Measurements from ENCODE around the gene DUSP15.

GRCh38 chr20:31838646-31839292, 31.6 kb downstream of the DUSP15 start:
- TF ChIP-seq POLR2A (IDR thresholded peaks at IDR 0.05; ENCODE audit: low read length) (no peak), GATA1 (IDR thresholded peaks at IDR 0.05; ENCODE audit: low read depth, low read length) (no peak)

All from erythroblast (primary cell).